Prostate gland (tissue), 2 donors: ENCODE results near the gene CBLN2.

Source experiments
- POLR2A ChIP-seq: fragments of 450-650 bp; IDR thresholded peaks from one replicate; pipeline ENCODE4 v1.6.1; 2016; ENCODE audit warnings: antibody characterized with exemption, mild to moderate bottlenecking
- TF ChIP-seq, protein P1 (sequence below), 4 experiments: fragments of 200-600 bp in 2 of 4; fragments of 450-650 bp in 2 of 4; sonication (generic) in 2 of 4; IDR thresholded peaks; 1 replicate in 3 of 4; 2 replicates in 1 of 4; pipeline ENCODE4 v1.5.1; 2016 to 2019; ENCODE audit warnings: antibody characterized with exemption in 4 of 4, mild to moderate bottlenecking in 2 of 4, moderate library complexity in 2 of 4

DNA sequence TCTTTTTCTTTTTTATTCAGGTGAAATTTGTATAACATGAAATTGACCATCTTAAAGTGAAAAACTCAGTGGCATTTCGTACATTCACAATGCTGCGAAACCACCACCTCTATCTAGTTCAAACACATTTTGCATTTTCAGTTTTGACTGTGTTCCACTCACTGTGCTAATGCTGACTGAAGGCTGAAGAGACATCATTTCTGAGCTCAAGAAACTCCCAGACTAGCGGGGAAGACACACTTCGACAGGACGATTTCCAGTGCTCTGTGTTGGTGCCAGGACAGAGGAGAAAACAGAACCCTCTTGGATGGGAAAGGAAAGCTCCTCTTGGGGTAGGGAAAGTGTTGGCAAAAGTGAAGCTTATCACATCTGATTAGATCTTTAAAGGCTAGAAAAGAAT lies 44.2 kb upstream of the CBLN2 start:
- TF ChIP-seq, protein P1, sequence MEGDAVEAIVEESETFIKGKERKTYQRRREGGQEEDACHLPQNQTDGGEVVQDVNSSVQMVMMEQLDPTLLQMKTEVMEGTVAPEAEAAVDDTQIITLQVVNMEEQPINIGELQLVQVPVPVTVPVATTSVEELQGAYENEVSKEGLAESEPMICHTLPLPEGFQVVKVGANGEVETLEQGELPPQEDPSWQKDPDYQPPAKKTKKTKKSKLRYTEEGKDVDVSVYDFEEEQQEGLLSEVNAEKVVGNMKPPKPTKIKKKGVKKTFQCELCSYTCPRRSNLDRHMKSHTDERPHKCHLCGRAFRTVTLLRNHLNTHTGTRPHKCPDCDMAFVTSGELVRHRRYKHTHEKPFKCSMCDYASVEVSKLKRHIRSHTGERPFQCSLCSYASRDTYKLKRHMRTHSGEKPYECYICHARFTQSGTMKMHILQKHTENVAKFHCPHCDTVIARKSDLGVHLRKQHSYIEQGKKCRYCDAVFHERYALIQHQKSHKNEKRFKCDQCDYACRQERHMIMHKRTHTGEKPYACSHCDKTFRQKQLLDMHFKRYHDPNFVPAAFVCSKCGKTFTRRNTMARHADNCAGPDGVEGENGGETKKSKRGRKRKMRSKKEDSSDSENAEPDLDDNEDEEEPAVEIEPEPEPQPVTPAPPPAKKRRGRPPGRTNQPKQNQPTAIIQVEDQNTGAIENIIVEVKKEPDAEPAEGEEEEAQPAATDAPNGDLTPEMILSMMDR (IDR thresholded peaks at IDR 0.05): no peak
- TF ChIP-seq POLR2A: no peak
